HK-2 (cell line): ENCODE data around the gene BICRAL.
A peak's percentile ranks its signal among the peaks of the same experiment; 100 is the strongest.
"Not testable (repeated sequence)": the region's sequence is repeated elsewhere in the genome, so short reads cannot be mapped to it uniquely, and the experiment has no call there.

Experiments used
- DNase-seq: peaks from one replicate; pipeline ENCODE4 v3.0.0-alpha.2; 2018; ENCODE audit not compliant: unreplicated experiment

The BICRAL gene

DNA sequence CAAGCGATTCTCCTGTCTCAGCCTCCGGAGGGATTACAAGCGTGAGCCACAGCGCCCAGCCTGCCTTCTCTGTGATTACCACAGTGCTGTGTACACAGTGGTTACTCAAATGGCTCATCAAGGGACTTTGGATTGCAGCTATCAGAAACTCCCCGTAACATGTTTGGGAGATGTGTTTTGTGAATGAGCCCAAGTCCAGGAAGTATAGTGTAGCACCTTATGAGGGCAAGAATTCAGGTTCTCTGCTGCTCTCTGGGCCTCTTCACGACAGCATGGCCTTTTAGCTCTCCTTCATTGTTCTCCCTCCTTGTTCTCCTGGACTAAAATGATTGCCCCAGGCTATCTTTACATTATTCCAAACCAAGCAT, 63.5 kb downstream of the BICRAL start:
- DNase-seq: no peak

DNA sequence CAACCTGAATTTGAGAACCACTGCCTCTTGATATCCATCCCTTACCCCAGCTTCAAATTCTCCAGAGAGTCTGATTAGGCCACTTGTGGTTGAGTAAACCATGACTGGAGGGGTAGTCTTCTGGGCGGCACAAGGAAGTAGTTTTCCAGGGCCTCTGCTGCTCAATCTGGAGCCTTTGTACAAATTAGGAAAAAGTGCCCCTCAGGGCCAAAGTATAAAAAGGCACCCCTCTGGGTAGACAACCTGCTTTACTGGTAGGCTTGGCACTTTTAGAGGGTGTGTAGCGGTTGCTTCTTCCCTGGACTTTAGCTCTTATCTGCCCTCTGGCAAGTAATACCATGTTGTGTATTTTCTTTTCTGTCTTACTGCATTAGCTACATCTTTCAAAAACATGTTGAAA, 64.7 kb downstream of the BICRAL start:
- no peak for DNase-seq

DNA sequence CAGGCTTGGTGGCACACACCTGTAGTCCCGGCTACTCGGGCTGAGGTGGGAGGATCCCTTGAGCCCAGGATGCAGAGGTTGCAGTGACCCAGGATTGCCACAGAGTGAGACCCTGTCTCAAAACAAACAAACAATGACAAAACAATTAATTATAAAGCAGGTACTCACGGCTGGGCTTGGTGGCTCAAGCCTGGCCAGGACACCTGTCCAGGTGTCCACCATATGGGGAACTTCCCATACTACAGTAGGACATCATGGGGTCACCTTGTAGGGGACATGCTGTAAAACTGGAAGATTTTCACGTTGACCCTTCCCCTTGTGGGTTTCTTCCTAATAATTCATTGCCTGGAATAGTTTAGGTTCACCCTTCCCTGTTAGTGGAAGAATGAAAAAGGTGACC, 66.8 kb downstream of the BICRAL start:
- no peak for DNase-seq

DNA sequence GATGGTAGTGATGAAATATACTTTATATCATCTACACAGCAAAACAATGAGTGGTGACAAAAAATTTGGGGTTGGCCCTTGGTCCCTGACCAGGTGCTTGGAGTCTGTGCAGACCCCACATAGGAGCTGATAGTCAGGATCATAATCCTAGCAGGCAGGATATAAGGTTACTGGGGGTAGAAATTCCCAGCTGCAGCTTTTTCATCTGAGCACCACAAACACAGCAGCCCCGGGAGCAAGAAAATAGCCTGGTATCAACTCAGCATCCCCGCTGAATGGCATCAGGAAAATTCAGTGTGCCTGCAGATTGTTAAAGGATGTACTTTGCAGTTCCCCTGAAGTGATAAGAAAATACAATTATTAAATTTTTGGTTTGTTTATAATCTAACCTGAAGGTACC, 69.7 kb downstream of the BICRAL start:
- no peak for DNase-seq

DNA sequence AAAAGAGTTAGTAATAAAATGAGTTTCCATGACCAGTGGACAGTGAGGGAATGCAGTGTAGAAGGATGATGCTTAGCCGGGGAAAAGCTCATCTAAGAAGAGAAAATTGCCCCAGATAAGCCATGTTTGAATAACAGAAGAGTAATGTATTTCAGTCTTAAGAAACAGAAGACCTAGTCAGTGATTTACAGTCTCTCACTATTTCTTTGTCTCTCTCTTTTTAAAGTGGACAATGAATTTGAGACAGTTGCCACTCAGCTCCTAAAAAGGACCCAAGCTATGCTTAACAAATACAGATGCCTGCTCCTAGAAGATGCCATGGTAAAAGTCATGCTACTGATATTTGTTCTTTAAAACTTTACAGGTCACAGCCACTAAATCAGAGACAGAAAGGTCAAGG, 78.2 kb downstream of the BICRAL start:
- no peak for DNase-seq

DNA sequence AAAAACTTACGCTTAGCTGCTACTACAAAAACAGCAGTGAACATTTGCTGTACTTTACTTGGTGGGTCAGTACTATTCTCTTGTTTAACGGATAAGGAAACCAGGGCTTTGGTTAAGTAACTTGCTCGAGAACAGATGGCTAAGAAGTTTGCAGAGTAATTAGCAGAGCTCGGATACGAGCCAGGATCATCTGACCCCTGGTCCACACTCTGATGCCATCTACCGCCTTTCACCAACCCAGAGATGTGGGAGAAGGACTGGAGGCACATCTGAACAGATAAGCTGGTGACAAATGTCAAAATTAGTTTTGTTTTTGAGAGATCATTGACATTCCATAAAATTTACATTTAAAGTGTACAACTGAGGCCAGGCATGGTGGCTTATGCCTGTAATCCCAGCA, 78.6 kb downstream of the BICRAL start:
- DNase-seq: no peak

DNA sequence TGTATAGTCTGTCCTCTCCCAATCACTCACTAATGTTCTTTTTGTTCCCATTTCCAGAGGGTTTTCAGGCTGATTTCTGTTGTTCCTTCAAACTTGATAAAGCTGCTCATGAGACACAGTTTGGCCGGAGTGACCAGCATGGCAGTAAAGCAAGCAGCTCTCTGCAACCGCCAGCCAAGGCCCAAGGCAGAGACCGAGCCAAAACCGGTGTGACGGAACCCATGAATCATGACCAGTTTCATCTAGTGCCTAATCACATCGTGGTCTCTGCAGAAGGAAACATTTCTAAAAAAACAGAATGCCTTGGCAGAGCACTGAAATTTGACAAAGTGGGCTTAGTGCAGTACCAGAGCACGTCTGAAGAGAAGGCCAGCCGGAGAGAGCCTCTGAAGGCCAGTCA, 82.8 kb downstream of the BICRAL start:
- no peak for DNase-seq

DNA sequence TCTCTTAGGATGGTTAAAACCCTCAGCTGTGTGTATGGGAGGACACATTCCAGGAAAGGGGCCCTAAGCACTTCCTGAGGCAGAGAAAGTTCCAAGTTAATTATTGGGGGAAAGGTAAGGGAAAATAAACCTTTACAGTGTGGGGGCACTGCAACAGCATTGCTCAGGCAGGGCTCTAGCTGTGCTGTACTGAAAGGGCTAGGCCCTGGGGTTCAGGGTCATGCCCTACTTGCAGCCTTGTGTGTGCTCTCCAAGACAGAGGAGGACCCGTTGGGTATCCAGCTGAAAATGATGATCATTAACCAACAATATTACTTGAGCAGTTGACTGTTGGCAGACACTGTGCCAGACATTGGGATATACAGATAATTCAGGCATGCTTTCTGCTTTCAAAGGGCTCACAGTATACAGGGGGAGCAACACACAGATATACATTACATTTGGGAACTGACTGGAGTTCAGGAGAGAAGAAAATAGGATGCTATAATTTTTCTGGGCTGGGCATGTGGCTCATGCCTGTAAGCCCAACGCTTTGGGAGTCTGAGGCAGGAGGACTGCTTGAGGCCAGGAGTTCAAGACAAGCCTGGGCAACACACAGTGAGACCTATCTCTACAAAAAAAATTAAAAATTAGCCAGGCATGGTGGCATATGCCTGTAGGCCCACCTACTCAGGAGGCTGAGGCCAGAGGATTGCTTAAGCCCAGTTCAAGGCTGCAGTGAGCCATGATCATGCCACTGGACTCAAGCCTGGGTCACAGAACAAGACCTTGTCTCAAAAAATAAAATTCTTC, 88.5 kb downstream of the BICRAL start:
- DNase-seq: no peak

DNA sequence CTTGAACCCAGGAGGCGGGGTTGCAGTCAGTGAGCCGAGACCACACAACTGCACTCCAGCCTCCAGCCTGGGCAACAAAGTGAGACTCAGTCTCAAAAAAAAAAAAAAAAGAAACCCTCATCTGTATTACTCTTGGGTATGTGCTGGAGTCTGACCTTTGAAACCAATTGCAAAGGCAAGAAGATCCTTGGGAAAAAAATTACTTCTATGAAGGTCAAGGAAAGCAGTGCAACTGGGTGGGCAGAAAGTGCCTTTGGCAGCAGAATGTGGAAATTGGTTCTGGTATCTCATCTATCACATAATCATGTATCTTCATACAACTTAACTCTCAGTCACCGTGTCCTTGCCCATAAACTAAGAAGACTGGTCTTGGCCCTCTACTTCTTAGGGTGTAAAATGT, 89.9 kb downstream of the BICRAL start:
- no peak for DNase-seq

DNA sequence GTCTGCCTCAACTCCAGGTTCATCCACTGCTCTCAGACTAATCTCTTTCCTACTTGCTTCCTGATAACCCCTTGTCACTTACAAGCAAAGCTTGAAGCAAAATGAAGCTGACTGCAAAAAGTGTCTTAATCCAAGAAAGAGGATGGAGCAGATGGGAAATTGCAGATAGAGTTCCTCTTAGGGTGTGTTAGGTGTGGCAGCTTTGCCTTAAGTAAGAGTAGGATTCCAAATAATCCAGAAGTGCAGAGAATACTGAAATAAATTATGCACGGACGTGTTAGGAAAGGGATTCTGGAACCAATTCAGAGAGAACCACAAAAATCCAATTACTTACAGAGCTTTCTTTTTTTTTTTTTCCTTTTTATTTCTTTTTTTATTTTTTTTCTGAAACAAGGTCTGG, 91.5 kb downstream of the BICRAL start:
- DNase-seq: no peak

DNA sequence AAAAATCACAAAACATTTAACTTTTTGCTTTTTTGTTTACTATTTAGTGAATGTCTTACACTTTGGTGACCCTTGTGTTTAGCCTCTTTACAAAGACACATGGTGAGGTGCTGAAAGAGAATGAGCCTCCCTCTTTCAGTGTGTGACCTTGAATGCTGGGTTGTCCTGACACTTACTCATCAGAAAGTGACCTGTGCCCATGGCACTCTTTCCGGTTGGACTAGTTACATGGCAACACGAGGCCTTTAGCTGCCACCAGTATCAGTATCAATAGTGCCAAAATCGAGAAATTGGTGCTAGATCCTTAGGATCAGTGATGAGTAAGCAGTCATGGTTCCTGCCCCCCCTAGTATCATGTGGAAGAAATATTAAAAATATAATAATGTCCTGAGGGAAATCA, 95.8 kb downstream of the BICRAL start:
- no peak for DNase-seq

DNA sequence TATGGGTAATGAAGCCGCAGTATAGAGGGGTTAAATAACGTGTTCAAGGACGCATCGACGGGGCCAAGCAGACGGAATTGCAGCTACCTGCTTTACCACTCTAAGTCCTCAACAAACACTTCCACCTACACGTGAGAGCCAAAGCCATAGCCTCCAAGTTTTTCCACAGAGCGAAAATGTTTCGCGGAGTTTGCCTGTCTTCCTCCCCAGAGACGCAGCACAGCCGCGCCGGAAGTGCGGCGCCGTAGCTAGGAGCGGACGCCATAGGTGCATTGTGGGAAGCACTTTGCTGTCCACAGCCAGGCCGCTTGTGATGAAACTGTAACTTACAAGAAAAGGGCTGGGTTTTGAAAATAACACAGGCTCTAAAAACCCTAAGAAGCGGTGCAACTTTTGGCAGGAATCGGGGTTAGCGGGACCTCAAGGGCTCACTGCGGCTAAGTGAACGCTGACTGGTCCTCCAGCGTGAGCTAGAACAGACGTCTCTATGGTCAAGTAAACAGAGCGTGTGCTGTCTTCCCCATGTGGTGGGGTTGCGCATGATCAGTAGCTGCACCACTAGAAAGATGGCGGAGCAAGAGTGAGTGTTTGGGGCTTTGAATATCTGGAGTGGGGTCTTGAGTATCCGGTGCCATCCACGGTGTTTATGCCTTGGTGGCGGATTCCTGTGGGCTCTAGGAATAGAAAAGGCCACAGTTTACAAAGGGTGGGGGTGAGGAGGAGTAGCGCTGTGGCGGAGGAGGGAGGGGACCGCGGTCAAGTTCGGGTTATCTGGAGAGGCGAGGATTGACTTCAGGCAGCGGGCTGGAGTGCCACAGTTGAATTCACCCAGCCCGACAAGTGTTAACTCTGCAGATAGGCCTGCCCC, 97.8 kb downstream of the BICRAL start, which contains the start of gene RPL7L1:
RPL7L1 (plus strand) TSS at position 245 of the 868 bp plus-strand sequence; CDS start at position 540, 295 bp downstream.
- peak; percentile 84 for DNase-seq

DNA sequence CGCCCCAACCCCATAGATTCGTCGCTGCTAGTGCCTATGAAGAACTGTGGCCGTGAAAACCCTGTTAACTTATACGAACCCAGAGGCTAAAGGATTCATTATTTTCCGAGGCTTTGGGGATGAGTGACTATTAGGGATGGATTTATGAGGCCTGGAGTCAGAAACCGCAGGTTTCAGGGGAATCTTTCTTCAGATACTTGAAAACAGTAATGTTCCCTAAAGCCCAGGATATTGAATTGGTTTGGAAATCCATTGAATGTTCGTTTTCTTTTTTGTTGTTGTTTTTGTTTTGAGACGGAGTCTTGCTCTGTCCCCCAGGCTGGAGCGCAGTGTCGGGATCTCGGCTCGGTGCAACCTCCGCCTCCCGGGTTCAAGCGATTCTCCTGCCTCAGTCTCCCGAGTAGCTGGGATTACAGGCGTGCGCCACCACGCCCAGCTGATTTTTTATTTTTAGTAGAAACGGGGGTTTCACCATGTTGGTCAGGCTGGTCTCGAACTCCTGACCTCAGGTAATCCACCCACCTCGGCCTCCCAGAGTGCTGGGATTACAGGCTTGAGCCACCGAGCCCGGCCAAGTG, 98.5 kb downstream of the BICRAL start:
- DNase-seq: not testable (repeated sequence)

DNA sequence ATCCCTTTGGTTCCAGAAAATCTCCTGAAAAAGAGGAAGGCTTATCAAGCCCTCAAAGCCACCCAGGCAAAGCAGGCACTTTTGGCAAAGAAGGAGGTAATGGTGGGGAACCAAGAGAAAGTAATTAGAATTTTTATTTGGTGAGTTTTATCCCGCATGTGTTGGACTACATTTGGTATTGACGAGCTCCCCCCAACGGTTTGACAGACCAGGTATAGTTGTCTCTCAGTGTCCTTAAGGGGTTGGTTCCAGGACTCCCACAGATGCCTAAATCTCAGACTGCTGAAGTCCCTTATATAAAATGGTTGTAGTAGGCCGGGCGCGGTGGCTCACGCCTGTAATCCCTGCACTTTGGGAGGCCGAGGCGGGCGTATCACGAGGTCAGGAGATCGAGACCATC, 99.0 kb downstream of the BICRAL start:
- not testable (repeated sequence) for DNase-seq

DNA sequence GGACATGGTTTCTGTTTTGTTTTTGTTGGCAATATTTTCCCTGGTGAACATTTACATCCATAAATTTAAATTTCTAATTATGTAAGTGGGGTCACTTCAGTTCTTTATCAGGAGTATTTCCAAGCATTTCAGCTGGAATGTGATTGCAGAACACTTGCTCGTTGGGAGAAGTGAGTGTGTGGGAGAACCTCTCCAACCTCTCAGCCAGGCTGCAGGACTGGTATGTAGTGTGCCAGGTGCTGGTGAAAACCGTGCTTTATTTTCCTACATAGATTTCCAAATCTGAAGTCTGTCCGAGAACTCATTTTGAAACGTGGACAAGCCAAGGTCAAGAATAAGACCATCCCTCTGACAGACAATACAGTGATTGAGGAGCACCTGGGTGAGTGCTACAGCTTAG, 103.8 kb downstream of the BICRAL start:
- DNase-seq: no peak

DNA sequence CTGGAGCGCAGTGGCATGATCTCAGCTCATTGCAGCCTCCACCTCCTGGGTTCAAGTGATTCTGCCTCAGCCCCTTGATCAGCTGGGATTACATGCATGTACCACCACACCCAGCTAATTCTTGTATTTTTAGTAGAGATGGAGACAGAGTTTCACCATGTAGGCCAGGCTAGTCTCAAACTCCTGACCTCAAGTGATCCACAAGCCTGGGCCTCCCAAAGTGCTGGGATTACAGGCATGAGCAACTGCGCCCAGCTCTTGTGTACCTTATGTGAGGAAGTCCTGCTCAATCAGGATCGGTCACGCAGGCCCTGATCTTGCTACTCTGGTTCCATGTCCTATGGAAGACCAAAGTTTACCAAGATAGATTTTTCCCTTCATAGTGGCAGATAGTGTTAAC, 106.3 kb downstream of the BICRAL start:
- DNase-seq: not testable (repeated sequence)

DNA sequence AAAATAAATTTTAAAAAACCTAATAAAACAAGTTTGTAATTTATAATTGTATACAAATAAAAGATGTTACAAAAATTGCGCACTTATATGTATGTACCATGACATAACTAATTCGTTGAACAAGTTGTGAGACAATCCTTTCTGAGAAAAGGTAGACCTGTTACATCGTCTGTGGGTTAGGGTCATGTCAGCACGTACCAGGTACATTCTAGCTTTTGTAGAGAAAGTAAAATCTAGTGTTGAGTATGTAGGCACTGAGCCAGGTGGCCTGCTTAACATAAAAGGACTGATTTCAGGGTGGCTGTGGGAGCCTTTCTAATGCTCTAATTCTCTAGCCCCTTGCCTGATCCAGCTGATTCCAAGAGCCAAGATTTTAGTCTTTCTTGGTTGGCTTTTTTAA, 108.0 kb downstream of the BICRAL start:
- no peak for DNase-seq

DNA sequence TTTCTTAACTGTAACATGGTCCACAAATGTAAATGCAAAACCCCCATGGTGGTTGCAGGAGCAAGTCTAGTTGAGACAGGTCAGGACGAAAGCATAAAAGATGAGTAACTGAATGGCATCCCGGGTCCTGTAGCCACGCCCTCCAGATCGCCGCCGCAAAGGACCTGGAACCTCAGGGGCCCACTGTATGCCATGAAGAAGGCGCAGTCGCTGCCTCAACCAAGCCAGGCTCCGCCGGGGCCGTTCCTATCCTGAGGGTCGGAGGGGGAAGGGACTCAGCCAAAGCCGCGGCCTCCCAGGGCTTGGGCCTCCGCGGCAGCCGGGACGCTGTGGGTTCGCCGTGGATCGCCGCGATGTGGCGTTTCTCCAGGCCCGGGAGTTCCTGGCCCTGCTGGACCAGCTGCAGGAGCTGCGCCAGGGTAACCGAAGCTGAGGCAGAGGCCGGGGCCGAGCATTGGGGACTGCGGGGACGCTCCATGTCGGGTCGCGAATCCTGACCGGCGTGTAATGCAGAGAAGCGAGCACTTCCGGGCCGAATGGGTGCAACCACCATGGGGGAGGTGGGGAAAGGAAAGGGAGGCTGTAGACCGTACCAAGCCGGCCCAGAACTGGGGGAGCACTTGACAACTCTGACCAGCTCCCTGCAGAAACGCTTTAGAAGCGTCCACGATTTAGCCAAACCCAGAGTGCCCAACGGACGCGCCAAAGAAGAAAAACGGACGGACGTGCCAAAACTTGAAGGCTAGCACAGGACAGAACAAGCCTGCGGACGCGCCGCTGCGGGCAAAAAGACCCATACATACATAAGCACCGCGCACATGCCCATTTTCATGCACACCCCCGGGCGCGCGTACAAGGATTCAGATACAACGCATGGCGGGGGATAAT, 108.7 kb downstream of the BICRAL start:
- DNase-seq: peak; percentile 93

DNA sequence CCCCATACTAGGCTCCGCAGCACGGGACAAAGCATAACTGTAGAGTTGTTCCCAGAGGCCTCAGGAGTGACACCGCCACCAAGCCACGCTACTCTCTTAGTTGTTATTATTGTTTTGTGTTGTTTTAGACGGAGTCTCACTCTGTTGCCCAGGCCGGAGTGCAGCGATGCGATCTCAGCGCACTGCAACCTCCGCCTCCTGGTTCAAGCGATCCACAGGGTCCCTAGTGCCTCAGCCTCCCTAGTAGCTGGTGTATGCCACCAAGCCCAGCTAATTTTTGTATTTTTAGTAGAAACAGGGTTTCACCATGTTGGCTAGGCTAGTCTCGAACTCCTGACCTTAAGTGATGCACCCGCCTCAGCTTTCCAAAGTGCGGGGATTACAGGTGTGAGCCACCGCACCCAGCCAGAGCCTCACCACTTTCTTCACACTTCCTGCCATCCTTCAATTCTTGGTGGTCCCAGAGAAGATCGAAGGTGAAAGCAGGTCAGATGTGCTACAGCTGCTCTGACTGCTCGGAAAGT, 109.4 kb downstream of the BICRAL start:
- no peak for DNase-seq

DNA sequence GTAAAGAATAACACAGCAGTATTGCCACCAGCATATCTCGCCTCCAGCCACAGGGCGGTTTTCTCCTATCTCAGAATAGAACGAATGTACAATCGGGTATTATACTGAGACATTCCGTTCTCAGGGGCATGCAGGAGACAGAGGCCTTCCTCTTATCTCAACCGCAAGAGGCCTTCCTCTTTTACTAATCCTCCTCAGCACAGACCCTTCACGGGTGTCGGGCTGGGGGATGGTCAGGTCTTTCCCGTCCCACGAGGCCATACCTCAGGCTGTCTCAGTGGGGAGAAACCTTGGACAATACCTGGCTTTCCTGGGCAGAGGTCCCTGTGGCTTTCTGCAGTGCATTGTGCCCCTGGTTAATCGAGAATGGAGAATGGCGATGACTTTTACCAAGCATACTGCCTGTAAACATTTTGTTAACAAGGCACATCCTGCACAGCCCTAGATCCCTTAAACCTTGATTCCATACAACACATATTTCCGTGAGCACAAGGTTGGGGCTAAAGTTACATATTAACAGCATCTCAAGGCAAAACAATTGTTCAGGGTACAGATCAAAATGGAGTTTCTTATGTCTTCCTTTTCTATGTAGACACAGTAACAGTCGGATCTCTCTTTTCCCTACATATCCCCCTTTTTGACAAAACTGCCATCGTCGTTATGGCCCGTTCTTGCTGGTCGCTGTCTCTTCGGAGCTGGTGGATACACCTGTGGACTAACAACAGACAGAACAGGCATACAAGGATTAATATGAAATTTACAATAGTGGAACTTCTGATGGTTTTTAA, 112.4 kb downstream of the BICRAL start:
- DNase-seq: not testable (repeated sequence)
